Spinal cord (tissue), 4 donors: ENCODE results near the gene TES. TPM values are rescaled to one million over a fixed set of nuclear protein-coding genes. Genes with fewer than 3 reads are reported as not detected.

ENCODE experiments used
- polyA plus RNA-seq, 2 donors: library from polyadenylated mRNA; unstranded; fragments of 120-200 nt; gene quantifications; one replicate each; pipeline ENCODE4 v1.2.1, GENCODE V29; 2013; ENCODE audit not compliant: insufficient read length in 2 of 2
- total RNA-seq, 2 donors: library from RNA; depleted of rRNA in 1 of 2; stranded (reverse); fragments of 120-200 nt in 1 of 2; fragments of >200 nt in 1 of 2; gene quantifications; one replicate each; pipeline versions ENCODE4 v1.2.3 to v1.2.4, GENCODE V29; 2013 to 2014

The TES gene
- total and polyA plus RNA-seq, 4 donors: 13.1 to 35.4 (median 21.0) TPM

Other genes with a start within 250 kb of the TES start
- 1 to 10 TPM; 2.1 to 6.6 TPM for gene TFEC, start 179.8 kb upstream of the TES start, total RNA-seq
- gene TFEC, start 179.8 kb upstream of the TES start, polyA plus RNA-seq: 1 to 10 TPM; 1.4 to 2.6 TPM